HG02973 (cell line): ENCODE data around the gene WWC2.
"Not testable (repeated sequence)": the region's sequence is repeated elsewhere in the genome, so short reads cannot be mapped to it uniquely, and the experiment has no call there.

Experiments used
- ATAC-seq: cut with Tn5 transposase; IDR thresholded peaks from one replicate; pipeline ENCODE4 v1.9.1; 2021; ENCODE audit warnings: moderate library complexity; ENCODE audit not compliant: unreplicated experiment

WWC2 gene

DNA sequence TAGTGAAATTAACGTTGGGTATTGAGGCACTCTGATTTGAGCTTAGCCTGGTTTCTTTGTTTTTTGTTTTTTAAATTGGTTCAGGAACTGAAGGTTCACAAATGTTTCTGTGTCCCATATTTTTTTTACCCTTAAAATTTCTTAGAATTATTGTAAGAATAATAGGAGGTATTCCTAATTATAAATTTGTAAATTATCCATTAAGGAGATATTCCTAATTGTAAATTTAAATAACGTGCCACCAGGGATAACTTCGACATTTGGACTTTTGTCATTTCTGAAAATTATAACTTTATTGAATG lies 1.2 kb downstream of the WWC2 start:
- ATAC-seq: no peak

DNA sequence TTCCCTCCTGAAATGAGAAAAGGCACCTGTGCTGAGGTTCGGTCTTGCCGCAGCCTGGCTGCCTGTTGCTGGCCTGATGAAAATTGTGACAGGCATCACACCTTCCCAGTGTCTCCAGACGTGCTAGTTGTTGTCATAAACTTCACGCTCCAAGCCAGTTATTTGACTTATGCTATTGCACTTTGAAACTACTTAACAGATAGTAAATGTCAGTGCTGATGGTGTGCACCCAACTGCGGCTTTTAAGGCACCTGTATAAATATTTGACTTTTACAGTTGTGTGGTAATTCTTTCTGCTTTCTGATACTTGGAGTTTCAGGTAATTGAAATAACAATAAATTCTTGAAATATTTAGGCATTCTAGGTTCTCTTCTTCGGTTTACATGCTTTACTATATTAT lies 1.8 kb downstream of the WWC2 start:
- no peak for ATAC-seq

DNA sequence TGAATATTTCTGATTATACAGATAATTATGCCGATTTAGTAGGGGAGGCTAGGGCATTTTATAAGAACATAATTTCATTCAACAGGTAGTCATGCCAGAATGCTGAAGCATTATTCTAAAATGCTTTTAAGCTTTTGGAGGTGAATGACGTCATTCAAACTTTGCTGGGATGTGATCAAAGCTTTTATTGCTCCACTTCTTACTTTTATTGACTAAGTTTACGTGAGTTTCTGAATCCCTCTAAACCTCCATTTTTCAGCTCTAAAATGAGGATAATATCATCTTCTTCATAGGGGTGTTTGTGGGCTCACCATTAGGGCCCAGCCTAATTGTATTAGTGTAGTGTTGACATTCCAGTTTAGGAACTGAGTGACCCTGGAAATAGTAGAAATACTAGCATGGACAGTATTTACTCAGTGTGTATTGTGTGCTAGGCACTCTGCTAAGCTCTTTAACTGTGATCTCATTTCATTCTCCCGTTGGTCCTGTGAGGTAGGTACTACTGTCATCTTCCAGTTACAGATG lies 3.0 kb downstream of the WWC2 start:
- ATAC-seq: no peak

DNA sequence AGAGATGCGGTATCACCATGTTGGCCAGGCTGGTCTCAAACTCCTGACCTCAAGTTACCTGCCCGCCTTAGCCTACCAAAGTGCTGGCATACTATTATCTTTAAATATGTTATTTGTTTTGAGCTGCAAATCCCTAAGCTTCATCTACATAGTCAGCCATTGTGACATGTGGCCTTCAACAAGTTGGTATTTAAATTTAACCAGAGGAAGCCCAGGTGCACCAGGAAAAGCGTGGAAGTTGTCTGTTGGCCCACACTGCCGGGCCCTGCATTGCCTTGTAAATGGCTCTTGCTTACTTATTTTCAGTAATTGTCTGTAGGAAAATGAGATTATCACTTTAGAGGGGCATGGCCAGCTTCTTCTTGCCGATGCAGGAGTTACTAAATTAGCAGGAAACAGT lies 6.0 kb downstream of the WWC2 start:
- no peak for ATAC-seq

GRCh38 chr4:183106839-183107238 lies 7.8 kb downstream of the WWC2 start:
- no peak for ATAC-seq

DNA sequence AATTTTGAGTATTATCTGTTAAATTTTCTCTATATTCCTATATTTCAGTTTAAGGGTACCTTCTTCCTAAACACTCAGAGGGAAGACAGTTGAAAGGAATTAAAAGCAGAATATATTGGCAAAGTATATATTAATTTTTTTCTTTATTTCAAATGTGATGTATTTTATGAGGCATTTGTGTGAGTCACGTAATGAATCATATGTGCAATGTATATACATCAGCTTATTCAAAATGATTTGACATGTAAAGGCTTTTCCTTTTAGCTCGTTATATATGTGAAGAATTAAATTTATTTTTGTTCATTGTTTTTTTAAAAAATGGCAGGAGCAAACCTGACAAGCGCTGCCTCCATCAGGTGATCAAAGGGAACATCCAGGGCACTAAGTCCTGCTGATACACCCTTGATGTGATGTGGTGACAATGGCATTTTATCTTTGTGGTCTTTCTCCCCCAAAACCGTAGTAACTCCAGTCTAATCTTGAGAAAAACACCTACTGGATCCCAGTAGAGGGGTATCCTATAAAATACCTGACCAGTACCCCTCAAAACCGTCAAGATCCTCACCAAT lies 8.9 kb downstream of the WWC2 start:
- no peak for ATAC-seq

DNA sequence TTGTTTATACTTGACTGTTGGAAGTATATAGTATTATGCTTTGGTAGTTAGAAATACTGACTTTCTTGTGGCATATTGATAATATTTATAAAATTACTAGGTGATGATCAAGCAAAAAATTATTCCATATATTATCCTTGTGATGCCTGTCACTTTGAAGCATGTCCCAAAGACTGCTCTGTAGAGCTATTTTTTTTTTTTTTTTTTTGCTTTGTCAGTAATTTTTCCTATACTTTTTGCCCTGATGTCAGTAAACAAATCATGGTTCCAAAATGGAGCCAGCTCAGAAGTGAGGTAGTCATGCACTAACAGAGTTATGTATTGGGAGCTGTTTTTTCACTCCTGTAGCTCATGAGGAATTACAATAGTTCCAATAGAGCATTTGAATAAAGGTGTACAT lies 11.2 kb downstream of the WWC2 start:
- ATAC-seq: no peak

DNA sequence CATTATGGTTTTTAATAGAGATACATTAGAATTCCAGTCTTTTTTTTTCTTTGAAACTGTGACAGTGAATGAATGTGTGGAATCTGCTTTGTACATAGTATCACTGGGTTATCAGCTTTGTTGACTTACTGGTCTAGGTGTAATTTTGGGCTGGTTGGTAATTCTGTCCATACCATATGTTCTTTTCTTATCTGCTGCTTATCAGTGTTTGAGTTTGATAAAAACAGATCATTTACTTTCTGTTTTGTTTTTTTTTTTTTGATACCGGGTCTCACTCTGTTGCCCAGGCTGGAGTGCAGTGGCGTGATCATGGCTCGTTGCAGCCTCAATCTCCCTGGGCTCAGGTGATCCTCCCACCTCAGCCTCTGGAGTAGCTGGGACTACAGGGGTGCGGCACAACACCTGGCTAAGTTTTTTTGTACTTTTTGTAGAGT lies 12.4 kb downstream of the WWC2 start:
- ATAC-seq: no peak

GRCh38 chr4:183118141-183118540 lies 19.1 kb downstream of the WWC2 start:
- no peak for ATAC-seq

- no peak for ATAC-seq
These were observed 19.5 kb downstream of the WWC2 start for GRCh38 chr4:183118585-183118984.

DNA sequence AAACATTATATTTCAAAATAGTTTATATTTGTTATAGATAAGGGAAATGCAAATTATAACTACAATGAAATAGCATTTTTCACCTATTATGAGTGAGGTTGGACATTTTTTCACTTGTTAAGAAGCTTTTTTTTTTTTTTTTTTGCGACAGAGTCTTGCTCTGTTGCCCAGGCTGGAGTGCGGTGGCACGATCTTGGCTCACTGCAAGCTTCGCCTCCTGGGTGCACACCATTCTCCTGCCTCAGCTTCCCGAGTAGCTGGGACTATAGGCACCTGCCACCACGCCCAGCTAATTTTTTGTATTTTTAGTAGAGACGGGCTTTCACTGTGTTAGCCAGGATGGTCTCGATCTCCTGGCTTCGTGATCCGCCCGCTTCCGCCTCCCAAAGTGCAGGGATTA lies 22.6 kb downstream of the WWC2 start:
- ATAC-seq: not testable (repeated sequence)

DNA sequence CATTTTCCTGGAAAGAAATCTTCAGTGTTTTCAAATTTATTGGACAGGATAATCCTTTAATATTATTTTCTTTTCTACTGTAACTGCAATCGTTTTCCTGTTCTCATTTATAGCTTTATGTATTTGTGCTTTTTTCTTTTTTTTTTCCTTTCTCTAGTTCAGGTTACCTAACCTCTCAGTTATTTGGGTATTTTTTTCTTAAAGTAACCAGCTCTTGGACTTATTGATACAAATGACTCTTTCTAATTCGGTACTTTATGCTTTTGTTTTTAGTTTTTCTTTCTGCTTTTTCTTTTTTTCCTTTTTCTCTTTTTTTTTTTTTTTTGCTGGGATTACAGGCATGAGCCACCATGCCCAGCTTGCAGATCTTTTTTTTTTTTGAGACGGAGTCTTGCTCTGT lies 25.2 kb downstream of the WWC2 start:
- ATAC-seq: no peak

DNA sequence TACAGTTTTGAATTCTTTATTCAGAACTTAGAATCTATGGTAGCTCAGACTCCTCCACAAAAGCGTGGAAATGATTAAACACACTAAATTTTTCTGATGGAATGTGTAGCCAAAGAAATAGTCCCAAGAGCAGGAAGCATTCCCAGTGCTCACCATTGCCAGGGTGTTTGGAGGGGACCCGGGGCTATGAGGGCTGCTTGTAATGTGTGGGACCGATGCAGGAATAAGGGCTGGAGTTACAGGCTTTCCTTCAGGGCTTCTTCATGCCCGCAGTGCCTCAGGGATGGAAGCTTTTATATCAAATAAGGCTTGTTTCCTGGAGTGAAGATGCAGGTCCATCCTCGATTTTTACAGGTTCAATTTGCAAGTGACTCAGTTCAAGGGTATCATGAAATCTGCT lies 25.8 kb downstream of the WWC2 start:
- ATAC-seq: no peak

DNA sequence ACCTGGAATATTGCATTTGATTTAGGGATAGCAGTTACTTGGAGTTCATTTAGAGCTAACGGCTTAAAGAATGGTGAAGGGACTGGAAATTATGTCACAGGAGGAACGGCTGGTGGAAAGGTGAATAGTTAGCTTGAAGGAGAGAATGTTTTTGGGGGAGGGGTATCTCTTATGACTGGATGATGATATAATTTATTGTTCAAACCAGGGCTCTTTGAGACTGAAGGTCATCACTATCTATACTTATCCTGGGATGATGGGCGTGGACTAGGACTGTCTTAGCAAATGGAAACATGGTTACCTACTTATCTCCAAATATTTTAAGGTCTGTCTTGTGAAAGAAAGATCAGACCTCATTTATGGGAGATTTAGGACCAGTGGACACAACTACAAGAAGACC lies 30.1 kb downstream of the WWC2 start:
- no peak for ATAC-seq

DNA sequence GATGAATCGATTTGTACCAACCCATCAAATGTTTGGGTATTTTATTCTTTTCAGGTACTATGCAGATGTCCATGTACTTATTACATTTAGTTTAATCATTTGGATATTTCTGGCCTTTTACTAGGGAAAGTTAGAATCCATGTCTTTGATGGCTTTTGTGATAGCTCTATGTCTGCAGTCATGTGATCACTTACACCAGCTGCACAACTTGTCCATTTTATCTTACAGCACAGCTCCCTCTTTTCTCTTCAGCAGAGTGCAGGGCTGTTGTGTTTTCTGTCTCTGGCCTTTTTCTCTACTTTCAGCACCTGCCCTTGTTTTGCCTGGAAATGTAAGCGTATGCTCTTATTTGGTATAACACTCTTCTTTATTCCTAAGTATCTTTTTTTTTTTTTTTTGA lies 30.6 kb downstream of the WWC2 start:
- no peak for ATAC-seq

- no peak for ATAC-seq
These were observed 31.5 kb downstream of the WWC2 start for GRCh38 chr4:183130328-183131155.

DNA sequence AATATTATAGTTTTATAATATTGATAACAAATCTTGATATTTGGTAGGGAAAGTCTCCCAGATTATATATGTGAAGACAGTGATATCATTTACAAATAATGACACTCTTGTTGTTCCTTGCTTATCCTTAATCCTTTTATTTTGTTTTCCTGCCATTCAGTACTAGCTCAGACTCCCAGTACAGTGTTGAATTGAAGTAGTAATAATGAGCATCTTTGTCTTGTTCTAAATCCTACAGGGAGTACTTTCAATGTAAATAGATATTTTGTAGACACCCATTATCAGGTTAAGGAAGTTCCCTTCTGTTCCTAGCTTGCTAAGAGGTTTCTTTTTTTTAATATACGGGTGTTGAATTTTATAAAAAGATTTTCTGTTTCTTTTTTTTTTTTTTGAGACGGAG lies 33.0 kb downstream of the WWC2 start:
- no peak for ATAC-seq

GRCh38 chr4:183132865-183133264 lies 33.8 kb downstream of the WWC2 start:
- ATAC-seq: no peak

DNA sequence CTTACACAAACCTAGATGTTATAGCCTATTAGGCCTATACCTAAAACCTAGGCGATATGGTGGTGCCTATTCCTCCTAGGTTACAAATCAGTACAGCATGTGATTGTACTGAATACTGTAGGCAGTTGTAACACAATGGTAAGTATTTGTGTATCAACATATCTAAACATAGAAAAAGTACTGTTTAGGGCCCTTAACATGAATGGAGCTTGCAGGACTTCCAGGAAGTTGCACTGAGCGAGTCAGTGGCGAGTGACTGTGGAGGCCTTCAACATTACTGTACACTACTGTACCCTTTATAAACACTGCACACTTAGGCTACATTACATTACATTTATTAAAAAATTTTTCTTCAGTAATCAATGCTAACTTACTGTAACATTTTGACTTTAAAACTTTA lies 37.8 kb downstream of the WWC2 start:
- ATAC-seq: no peak

GRCh38 chr4:183139058-183139750 lies 40.1 kb downstream of the WWC2 start:
- no peak for ATAC-seq

GRCh38 chr4:183139972-183140570 lies 41.0 kb downstream of the WWC2 start:
- no peak for ATAC-seq

DNA sequence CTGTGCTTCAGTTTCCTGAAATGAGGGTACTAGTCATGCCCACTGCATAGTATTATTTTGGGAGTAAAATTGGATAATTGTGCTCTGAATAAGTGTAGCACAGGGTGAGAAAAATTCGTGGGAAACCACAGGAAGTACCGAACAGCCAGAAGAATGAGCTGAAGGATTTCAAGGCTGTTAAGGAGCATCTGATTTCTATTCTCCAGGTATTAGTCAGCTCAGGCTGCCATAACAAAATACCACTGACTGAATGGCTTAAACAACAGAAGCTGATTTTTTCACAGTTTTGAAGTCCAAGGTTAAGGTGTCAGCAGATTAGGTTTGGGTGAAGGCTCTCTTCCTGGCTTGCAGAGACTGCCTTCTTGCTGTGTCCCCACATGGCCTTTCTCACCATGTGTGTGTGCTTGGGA lies 41.9 kb downstream of the WWC2 start:
- ATAC-seq: no peak
